ENCODE results near the gene NDUFA11.
"Not testable (repeated sequence)": the region's sequence is repeated elsewhere in the genome, so short reads cannot be mapped to it uniquely, and the experiment has no call there.

The NDUFA11 gene

GRCh38 chr19:5857203-5858081 is 46.1 kb downstream of the NDUFA11 start:
- DNase-seq (ENCODE audit: low spot score) = no peak

GRCh38 chr19:5855151-5855550 is 48.4 kb downstream of the NDUFA11 start:
- DNase-seq (ENCODE audit: low spot score) = not testable (repeated sequence)

GRCh38 chr19:5854121-5854520 is 49.5 kb downstream of the NDUFA11 start:
- DNase-seq (ENCODE audit: low spot score) = not testable (repeated sequence)

- no peak for DNase-seq (ENCODE audit: low spot score)
These were observed 52.3 kb downstream of the NDUFA11 start, which contains the start of gene FUT3 for GRCh38 chr19:5851302-5851701. Gene FUT3 (minus strand): TSS chr19:5851449.

- DNase-seq (ENCODE audit: low spot score) = no peak
These were observed 52.8 kb downstream of the NDUFA11 start for GRCh38 chr19:5850743-5851293.

GRCh38 chr19:5850189-5850588 is 53.4 kb downstream of the NDUFA11 start:
- DNase-seq (ENCODE audit: low spot score) = no peak

GRCh38 chr19:5848621-5849020 is 55.0 kb downstream of the NDUFA11 start:
- not testable (repeated sequence) for DNase-seq (ENCODE audit: low spot score)

- not testable (repeated sequence) for DNase-seq (ENCODE audit: low spot score)
These were observed 55.7 kb downstream of the NDUFA11 start for GRCh38 chr19:5847846-5848245.
